ENCODE results near the gene APMAP.

The APMAP gene

GRCh38 chr20:24963672-24964505 is 28.7 kb downstream of the APMAP start:
- DNase-seq: no peak

- no peak for DNase-seq
Observed at GRCh38 chr20:24962510-24962909, 30.0 kb downstream of the APMAP start.

- no peak for DNase-seq
Observed at GRCh38 chr20:24962182-24962492, 30.4 kb downstream of the APMAP start.

GRCh38 chr20:24961384-24962181 is 31.0 kb downstream of the APMAP start:
- DNase-seq: no peak

- no peak for DNase-seq
Observed at GRCh38 chr20:24960861-24961260, 31.7 kb downstream of the APMAP start.

- DNase-seq: no peak
Observed at GRCh38 chr20:24960302-24960801, 32.2 kb downstream of the APMAP start.

GRCh38 chr20:24959591-24960301 is 32.8 kb downstream of the APMAP start:
- no peak for DNase-seq

GRCh38 chr20:24958506-24959385 is 33.8 kb downstream of the APMAP start:
- no peak for DNase-seq

GRCh38 chr20:24957326-24958016 is 35.1 kb downstream of the APMAP start:
- DNase-seq: no peak

GRCh38 chr20:24956001-24956841 is 36.3 kb downstream of the APMAP start:
- no peak for DNase-seq

GRCh38 chr20:24955045-24955444 is 37.5 kb downstream of the APMAP start:
- no peak for DNase-seq

GRCh38 chr20:24954566-24954965 is 38.0 kb downstream of the APMAP start:
- DNase-seq: no peak

GRCh38 chr20:24954151-24954550 is 38.4 kb downstream of the APMAP start:
- no peak for DNase-seq

GRCh38 chr20:24953621-24954133 is 38.9 kb downstream of the APMAP start:
- DNase-seq: no peak

- no peak for DNase-seq
Observed at GRCh38 chr20:24953209-24953575, 39.4 kb downstream of the APMAP start.

- DNase-seq: no peak
Observed at GRCh38 chr20:24952376-24953208, 40.0 kb downstream of the APMAP start.

- no peak for DNase-seq
Observed at GRCh38 chr20:24951536-24952083, 40.9 kb downstream of the APMAP start.

- DNase-seq: no peak
Observed at GRCh38 chr20:24950836-24951525, 41.6 kb downstream of the APMAP start.

Data from activated naive CD4-positive, alpha-beta T cell treated with anti-CD3 and anti-CD28 coated beads, Interleukin-2, amount 50 U/mL, for 16 hours (primary cell).